ENCODE results near the gene SDHB.

The SDHB gene

GRCh38 chr1:17028662-17029188, 25.1 kb downstream of the SDHB start:
- H3K79me2 ChIP-seq (ENCODE audit: insufficient read depth, low read length) = no peaks in the 10 kb centered on the region
- no peak for TF ChIP-seq CTCF (IDR thresholded peaks at IDR 0.05; ENCODE audit: low read length)
- no peak overlapping the region for H3K4me3 ChIP-seq (ENCODE audit: low read depth, low read length, poor library complexity, severe bottlenecking)
- H3K4me1 ChIP-seq (ENCODE audit: insufficient read depth, low read length, severe bottlenecking) = no peaks in the 10 kb centered on the region
- no peak overlapping the region for H3K9ac ChIP-seq (ENCODE audit: low read length)
- H3K36me3 ChIP-seq (ENCODE audit: insufficient read depth, low read length) = peaks cover 85% of the 10 kb centered on the region
- no peak overlapping the region for H3K4me2 ChIP-seq (ENCODE audit: low read length)
- no peak overlapping the region for H2AFZ ChIP-seq (ENCODE audit: low read length)
- no peaks in the 10 kb centered on the region for H3K27me3 ChIP-seq (ENCODE audit: insufficient read depth, low read length)
- no peaks in the 10 kb centered on the region for H4K20me1 ChIP-seq (ENCODE audit: insufficient read depth, low read length)
- no peak overlapping the region for H3K27ac ChIP-seq (ENCODE audit: low read depth, low read length, poor library complexity, severe bottlenecking)
- no peaks in the 10 kb centered on the region for H3K9me3 ChIP-seq (ENCODE audit: low read length)
- no peaks in the 10 kb centered on the region for H3F3A ChIP-seq (ENCODE audit: insufficient read depth, low read length)
- H3K9me2 ChIP-seq (ENCODE audit: low read depth, low read length) = no peaks in the 10 kb centered on the region

GRCh38 chr1:17027900-17028299, 25.9 kb downstream of the SDHB start:
- Histone ChIP-seq H3K27ac (ENCODE audit: low read depth, low read length, poor library complexity, severe bottlenecking) (no peak overlapping the region), H3K27me3 (ENCODE audit: insufficient read depth, low read length) (no peaks in the 10 kb centered on the region), H3K36me3 (ENCODE audit: insufficient read depth, low read length) (peaks cover 86% of the 10 kb centered on the region), H3K4me2 (ENCODE audit: low read length) (no peak overlapping the region), H3K79me2 (ENCODE audit: insufficient read depth, low read length) (no peaks in the 10 kb centered on the region), H3K9me2 (ENCODE audit: low read depth, low read length) (no peaks in the 10 kb centered on the region), H2AFZ (ENCODE audit: low read length) (no peak overlapping the region), H4K20me1 (ENCODE audit: insufficient read depth, low read length) (no peaks in the 10 kb centered on the region), H3K4me3 (ENCODE audit: low read depth, low read length, poor library complexity, severe bottlenecking) (no peak overlapping the region), H3K9ac (ENCODE audit: low read length) (no peak overlapping the region), H3K4me1 (ENCODE audit: insufficient read depth, low read length, severe bottlenecking) (no peaks in the 10 kb centered on the region), H3F3A (ENCODE audit: insufficient read depth, low read length) (no peaks in the 10 kb centered on the region), H3K9me3 (ENCODE audit: low read length) (no peaks in the 10 kb centered on the region)
- no peak for TF ChIP-seq EZH2 (IDR thresholded peaks at IDR 0.05; ENCODE audit: borderline replicate concordance, low read length)

- no peak overlapping the region for H3K27ac ChIP-seq (ENCODE audit: low read depth, low read length, poor library complexity, severe bottlenecking)
- H3F3A ChIP-seq (ENCODE audit: insufficient read depth, low read length) = no peaks in the 10 kb centered on the region
- no peaks in the 10 kb centered on the region for H4K20me1 ChIP-seq (ENCODE audit: insufficient read depth, low read length)
- H3K9me2 ChIP-seq (ENCODE audit: low read depth, low read length) = no peaks in the 10 kb centered on the region
- H3K4me2 ChIP-seq (ENCODE audit: low read length) = no peak overlapping the region
- H3K4me3 ChIP-seq (ENCODE audit: low read depth, low read length, poor library complexity, severe bottlenecking) = no peak overlapping the region
- no peak overlapping the region for H3K9ac ChIP-seq (ENCODE audit: low read length)
- no peaks in the 10 kb centered on the region for H3K9me3 ChIP-seq (ENCODE audit: low read length)
- TF ChIP-seq EZH2 (IDR thresholded peaks at IDR 0.05; ENCODE audit: borderline replicate concordance, low read length) = no peak
- H3K36me3 ChIP-seq (ENCODE audit: insufficient read depth, low read length) = peaks cover 86% of the 10 kb centered on the region
- H3K79me2 ChIP-seq (ENCODE audit: insufficient read depth, low read length) = no peaks in the 10 kb centered on the region
- no peaks in the 10 kb centered on the region for H3K27me3 ChIP-seq (ENCODE audit: insufficient read depth, low read length)
- no peak overlapping the region for H2AFZ ChIP-seq (ENCODE audit: low read length)
- no peaks in the 10 kb centered on the region for H3K4me1 ChIP-seq (ENCODE audit: insufficient read depth, low read length, severe bottlenecking)
Measured at GRCh38 chr1:17027403-17027802, 26.4 kb downstream of the SDHB start.

- no peaks in the 10 kb centered on the region for H3K9me2 ChIP-seq (ENCODE audit: low read depth, low read length)
- H3K4me3 ChIP-seq (ENCODE audit: low read depth, low read length, poor library complexity, severe bottlenecking) = no peak overlapping the region
- H3K36me3 ChIP-seq (ENCODE audit: insufficient read depth, low read length) = peaks cover 93% of the 10 kb centered on the region
- no peak overlapping the region for H3K9ac ChIP-seq (ENCODE audit: low read length)
- no peak overlapping the region for H3K27ac ChIP-seq (ENCODE audit: low read depth, low read length, poor library complexity, severe bottlenecking)
- H4K20me1 ChIP-seq (ENCODE audit: insufficient read depth, low read length) = no peaks in the 10 kb centered on the region
- no peaks in the 10 kb centered on the region for H3K79me2 ChIP-seq (ENCODE audit: insufficient read depth, low read length)
- no peak for TF ChIP-seq EZH2 (IDR thresholded peaks at IDR 0.05; ENCODE audit: borderline replicate concordance, low read length)
- TF ChIP-seq CTCF (IDR thresholded peaks at IDR 0.05; ENCODE audit: low read length) = no peak
- H3F3A ChIP-seq (ENCODE audit: insufficient read depth, low read length) = no peaks in the 10 kb centered on the region
- H3K9me3 ChIP-seq (ENCODE audit: low read length) = no peaks in the 10 kb centered on the region
- H3K4me1 ChIP-seq (ENCODE audit: insufficient read depth, low read length, severe bottlenecking) = no peaks in the 10 kb centered on the region
- no peak overlapping the region for H2AFZ ChIP-seq (ENCODE audit: low read length)
- no peaks in the 10 kb centered on the region for H3K27me3 ChIP-seq (ENCODE audit: insufficient read depth, low read length)
- no peak overlapping the region for H3K4me2 ChIP-seq (ENCODE audit: low read length)
Measured at GRCh38 chr1:17024721-17025120, 29.1 kb downstream of the SDHB start.
